Tibial nerve (tissue), 4 donors: ENCODE data around the gene CERS6.

Experiments used
- CTCF ChIP-seq, 5 experiments: fragments of 200-600 bp in 3 of 5; fragments of 450-650 bp in 2 of 5; sonication (generic) in 3 of 5; IDR thresholded peaks; one replicate each; pipeline ENCODE4 v1.5.1; 2016 to 2019; ENCODE audit warnings: antibody characterized with exemption in 5 of 5, mild to moderate bottlenecking in 3 of 5, moderate library complexity in 2 of 5
- EP300 ChIP-seq, 2 donors: sonication (generic); formaldehyde crosslinking; IDR thresholded peaks; one replicate each; pipeline ENCODE4 v1.6.1; 2017; ENCODE audit warnings: antibody characterized with exemption in 2 of 2, mild to moderate bottlenecking in 1 of 2
- POLR2A ChIP-seq, 2 donors: fragments of 450-650 bp; IDR thresholded peaks; one replicate each; pipeline ENCODE4 v1.6.1; 2017; ENCODE audit warnings: antibody characterized with exemption in 2 of 2, mild to moderate bottlenecking in 2 of 2, moderate library complexity in 2 of 2

- TF ChIP-seq CTCF (IDR thresholded peaks at IDR 0.05) (no peak), POLR2A (IDR thresholded peaks at IDR 0.05) (no peak), EP300 (IDR thresholded peaks at IDR 0.05) (no peak)
Measured at GRCh38 chr2:168433527-168433926, 22.5 kb upstream of the CERS6 start.
